Cardiac fibroblast (primary cell): ENCODE data around the gene MRPS14.
"Not testable (repeated sequence)": the region's sequence is repeated elsewhere in the genome, so short reads cannot be mapped to it uniquely, and the experiment has no call there.

ENCODE experiments used
- DNase-seq, 2 donors: peaks; one replicate each; pipeline versions ENCODE4 v3.0.0 to v3.0.0-alpha.2; 2010; ENCODE audit warnings: low read depth in 2 of 2
- H3K4me3 ChIP-seq, 2 donors: replicated peaks in 1 of 2; 1 replicate in 1 of 2; 2 replicates in 1 of 2; pipeline ENCODE4 v1.5.1; 2011; ENCODE audit warnings: low read depth in 2 of 2, low read length in 2 of 2, mild to moderate bottlenecking in 2 of 2, moderate library complexity in 1 of 2
- TF ChIP-seq, protein P1 (sequence below): IDR thresholded peaks from one replicate; pipeline ENCODE4 v1.5.1; 2011; ENCODE audit warnings: low read depth, mild to moderate bottlenecking, low read length, inconsistent platforms

The MRPS14 gene

DNA sequence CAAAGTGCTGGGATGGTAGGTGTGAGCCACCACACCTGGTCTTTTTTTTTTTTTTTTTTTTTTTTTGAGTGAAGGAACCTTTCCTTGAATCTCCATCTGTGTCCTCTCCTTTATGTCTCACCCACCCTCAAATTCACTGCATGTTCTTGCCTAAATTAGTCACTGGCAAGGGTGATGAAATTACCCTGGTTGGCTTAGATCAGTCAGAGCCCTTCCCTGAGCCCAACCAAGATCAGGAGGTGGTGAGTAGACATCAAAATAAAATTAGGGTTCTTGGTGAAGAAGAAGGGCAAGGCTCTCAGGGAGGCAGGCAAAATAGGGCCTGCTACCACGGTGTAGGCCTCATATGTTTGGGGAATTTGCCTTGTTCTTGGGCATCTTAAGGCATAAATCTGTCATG is 39.1 kb upstream of the MRPS14 start:
- TF ChIP-seq, protein P1, sequence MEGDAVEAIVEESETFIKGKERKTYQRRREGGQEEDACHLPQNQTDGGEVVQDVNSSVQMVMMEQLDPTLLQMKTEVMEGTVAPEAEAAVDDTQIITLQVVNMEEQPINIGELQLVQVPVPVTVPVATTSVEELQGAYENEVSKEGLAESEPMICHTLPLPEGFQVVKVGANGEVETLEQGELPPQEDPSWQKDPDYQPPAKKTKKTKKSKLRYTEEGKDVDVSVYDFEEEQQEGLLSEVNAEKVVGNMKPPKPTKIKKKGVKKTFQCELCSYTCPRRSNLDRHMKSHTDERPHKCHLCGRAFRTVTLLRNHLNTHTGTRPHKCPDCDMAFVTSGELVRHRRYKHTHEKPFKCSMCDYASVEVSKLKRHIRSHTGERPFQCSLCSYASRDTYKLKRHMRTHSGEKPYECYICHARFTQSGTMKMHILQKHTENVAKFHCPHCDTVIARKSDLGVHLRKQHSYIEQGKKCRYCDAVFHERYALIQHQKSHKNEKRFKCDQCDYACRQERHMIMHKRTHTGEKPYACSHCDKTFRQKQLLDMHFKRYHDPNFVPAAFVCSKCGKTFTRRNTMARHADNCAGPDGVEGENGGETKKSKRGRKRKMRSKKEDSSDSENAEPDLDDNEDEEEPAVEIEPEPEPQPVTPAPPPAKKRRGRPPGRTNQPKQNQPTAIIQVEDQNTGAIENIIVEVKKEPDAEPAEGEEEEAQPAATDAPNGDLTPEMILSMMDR = no peak
- no peak overlapping the region for H3K4me3 ChIP-seq
- DNase-seq = no peak

GRCh38 chr1:175054736-175055135 is 31.5 kb upstream of the MRPS14 start:
- no peak overlapping the region for H3K4me3 ChIP-seq
- TF ChIP-seq, protein P1 = no peak
- no peak for DNase-seq

- DNase-seq = no peak
- TF ChIP-seq, protein P1 = no peak
Measured at GRCh38 chr1:175050992-175051391, 27.8 kb upstream of the MRPS14 start.

DNA sequence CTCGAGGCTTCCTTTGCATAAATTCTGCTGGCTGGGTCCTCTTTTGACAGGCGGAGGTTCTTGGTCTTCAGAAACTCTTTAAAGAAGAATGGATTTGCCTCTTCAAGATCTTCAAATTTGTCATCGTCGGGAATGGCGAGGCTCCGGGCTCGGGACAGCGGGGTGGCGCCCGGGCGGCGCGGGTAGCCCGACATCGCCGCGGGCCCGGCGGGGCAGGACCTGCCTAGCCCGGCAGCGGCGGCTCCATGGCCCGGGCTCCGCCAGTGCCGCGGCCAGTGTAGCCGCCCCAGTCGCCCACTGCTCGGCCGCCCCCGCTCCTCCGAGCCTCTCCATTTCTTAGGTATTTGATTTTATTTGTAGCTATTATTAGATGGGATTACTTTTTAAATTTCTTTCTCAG is 22.3 kb upstream of the MRPS14 start:
- DNase-seq = no peak
- TF ChIP-seq, protein P1 = no peak
- H3K4me3 ChIP-seq = no peak overlapping the region

More at GRCh38 chr1:175050992-175051391, 27.8 kb upstream of the MRPS14 start:
- H3K4me3 ChIP-seq = no peak overlapping the region

GRCh38 chr1:175045097-175045496 is 21.9 kb upstream of the MRPS14 start:
- DNase-seq = no peak
- no peak overlapping the region for H3K4me3 ChIP-seq
- TF ChIP-seq, protein P1 = no peak

DNA sequence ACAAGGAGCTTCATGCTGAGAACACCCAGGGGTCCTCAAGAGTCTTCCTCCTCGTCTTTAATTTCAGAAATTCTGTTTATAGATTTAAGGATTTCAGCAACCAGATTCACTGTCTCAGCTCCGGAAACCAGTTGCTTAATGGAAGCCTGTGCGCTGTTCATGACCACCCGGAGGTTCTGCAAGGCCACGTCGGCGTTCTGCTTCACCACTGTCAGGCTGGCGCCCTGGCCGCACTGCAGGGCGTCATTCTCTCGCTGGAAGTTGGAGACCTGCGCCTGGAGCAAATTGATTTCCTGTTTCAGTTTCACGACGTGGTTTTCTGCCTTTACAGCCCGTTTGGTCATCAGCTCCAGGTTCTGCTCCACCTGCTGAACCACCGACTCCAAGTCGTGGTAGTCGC is 21.4 kb upstream of the MRPS14 start:
- DNase-seq, H3K4me3 ChIP-seq: not testable (repeated sequence)

DNA sequence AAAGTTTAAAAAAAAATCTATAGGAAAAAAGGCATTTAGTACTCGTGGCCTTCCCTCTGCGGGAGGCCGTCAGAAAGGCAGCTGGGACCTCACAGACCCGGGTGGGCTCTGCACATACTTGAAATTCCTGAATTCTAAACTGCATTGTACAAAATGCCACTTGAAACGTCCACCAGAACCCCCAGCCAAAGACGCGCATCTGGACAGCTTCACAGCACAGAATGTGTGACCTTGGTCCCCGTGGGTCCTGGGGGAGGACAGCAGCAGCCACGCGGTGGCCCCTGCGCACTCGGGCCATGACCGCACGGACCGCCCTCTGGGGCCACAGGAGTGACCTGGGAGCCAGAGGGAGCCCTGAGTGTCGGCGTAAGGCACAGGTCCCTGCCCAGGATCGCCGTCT is 20.6 kb upstream of the MRPS14 start:
- no peak overlapping the region for H3K4me3 ChIP-seq
- DNase-seq = no peak
- TF ChIP-seq, protein P1 = no peak
